SK-N-SH (cell line): ENCODE measurements around the gene PLAGL2.

Experiments used
- CTCF ChIP-seq: fragments of 200-600 bp; sonication (generic); IDR thresholded peaks from 2 replicates; pipeline ENCODE4 v1.6.1; 2017; ENCODE audit warnings: antibody characterized with exemption, mild to moderate bottlenecking, moderate library complexity
- FOXM1 ChIP-seq: IDR thresholded peaks from 2 replicates; pipeline ENCODE4 v1.4.0; 2012; ENCODE audit warnings: low read depth, mild to moderate bottlenecking
- GABPA ChIP-seq: IDR thresholded peaks from 2 replicates; pipeline ENCODE4 v1.4.0; 2012; ENCODE audit warnings: low read depth, mild to moderate bottlenecking
- MAX ChIP-seq: IDR thresholded peaks from 2 replicates; pipeline ENCODE4 v1.4.0; 2012; ENCODE audit warnings: low read depth
- REST ChIP-seq: IDR thresholded peaks from 2 replicates; pipeline ENCODE4 v1.6.1; 2012; ENCODE audit warnings: mild to moderate bottlenecking, low read depth, low read length, moderate library complexity
- SIN3A ChIP-seq: IDR thresholded peaks from 2 replicates; pipeline ENCODE4 v1.6.1; 2012; ENCODE audit warnings: low read depth, mild to moderate bottlenecking, low read length, moderate library complexity, borderline replicate concordance

DNA sequence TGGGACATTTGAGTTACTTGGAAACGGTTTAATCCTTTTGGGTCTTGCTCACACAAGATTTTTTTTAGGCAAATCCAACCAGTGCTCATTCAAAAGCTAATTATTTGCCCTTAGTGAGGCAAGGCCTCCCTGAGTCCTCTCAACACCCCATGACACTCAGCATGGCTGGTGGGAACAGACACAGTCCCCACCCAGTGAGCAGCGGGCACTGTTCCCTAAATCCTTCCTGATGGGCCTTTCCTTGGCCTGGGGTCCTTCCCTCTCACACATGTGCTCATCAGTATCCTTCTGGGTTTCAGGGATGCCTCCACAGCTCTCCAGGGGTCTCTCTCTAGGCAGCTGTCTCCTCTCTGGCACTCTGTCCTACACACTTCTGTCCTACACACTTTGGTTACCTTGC, 28.0 kb downstream of the PLAGL2 start:
- TF ChIP-seq CTCF (no peak), MAX (no peak), GABPA (no peak), SIN3A (no peak), FOXM1 (no peak), REST (no peak)
